ENCODE results near the gene STX18. TPM values are rescaled to one million over a fixed set of nuclear protein-coding genes. Genes with fewer than 3 reads are reported as not detected.
"Not testable (repeated sequence)": the region's sequence is repeated elsewhere in the genome, so short reads cannot be mapped to it uniquely, and the experiment has no call there.

The STX18 gene
- total and polyA plus RNA-seq, 2 donors, result 13.2 to 37.9 TPM

DNA sequence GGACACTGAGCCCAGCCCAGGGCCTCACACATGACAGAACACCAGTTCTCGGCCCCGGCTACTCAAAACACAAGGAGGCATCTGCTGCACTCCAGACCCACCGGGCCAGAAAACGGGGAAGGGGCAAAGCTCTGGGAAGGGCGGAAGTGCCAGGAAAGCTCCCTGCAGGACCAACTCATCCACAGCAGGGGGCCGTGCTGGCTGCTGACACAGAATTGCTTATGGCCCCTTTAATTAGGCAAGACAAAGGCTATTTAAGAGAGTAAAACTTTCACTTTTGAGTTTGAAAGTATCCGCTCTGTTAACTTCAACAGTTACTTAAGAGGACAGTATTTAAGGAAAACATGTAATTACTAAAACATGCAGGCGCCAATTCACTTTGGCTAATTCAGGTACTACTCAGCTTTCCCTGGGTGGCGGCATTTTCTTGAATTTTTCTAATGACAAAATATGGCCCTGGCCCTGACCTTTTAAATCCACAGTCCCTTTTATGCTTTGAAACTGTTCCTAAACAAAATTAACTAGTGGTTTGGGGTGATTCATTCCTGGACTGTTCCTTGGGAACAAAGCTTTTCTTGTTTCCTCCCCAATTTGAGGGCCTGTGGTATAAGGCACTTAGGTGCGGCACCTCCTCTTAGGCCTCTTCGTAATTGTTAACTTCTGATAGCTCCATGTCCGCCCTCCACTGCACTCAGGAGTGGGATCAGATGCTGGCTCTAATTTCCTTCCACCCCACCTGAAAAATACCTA is 114.6 kb downstream of the STX18 start:
- WGBS, result 88% methylated on average over 12 of the region's 12 CpGs
- no peak overlapping the region for H3K27ac ChIP-seq (ENCODE audit: low read depth)
- no peaks in the 10 kb centered on the region for H3K4me1 ChIP-seq (ENCODE audit: insufficient read depth)
- DNase-seq (ENCODE audit: extremely low spot score), result no peak
- no peaks in the 10 kb centered on the region for H3K36me3 ChIP-seq (ENCODE audit: insufficient read depth)
- H3K4me3 ChIP-seq (ENCODE audit: low read depth, low read length), result no peak overlapping the region

DNA sequence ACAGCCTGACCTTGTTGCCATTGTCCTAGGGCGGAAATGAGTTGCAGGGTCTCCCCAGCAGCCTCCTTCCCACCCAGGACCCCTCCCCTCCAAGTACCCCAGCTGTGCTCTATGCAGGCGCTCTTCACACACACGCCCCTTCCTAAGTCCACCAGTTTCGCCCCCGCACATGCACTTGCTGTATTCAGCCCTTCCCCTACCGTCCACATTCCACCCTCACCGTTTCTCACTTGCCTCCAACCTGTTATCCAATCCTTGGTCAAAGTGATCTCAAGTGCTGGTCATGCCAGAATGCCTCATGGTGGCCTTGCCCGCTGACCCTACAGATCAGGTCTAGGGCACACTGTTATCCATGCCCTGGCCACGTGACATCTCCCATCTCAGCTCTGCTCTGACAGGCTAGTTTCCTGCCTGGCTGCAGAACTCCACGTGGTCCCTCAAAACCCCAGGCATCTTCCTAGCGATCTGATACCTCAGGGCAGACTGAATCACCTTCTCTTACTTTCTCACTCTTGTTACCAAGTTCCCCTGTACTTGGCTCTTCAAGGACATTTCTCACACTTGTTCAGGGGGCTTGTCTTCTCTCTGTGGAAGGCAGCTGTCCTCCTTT is 115.2 kb downstream of the STX18 start:
- H3K4me3 ChIP-seq (ENCODE audit: low read depth, low read length), result no peak overlapping the region
- WGBS, result 85% methylated on average over 11 of the region's 11 CpGs
- no peaks in the 10 kb centered on the region for H3K4me1 ChIP-seq (ENCODE audit: insufficient read depth)
- H3K36me3 ChIP-seq (ENCODE audit: insufficient read depth), result peaks cover 2% of the 10 kb centered on the region
- H3K27ac ChIP-seq (ENCODE audit: low read depth), result no peak overlapping the region
- no peak for DNase-seq (ENCODE audit: extremely low spot score)

DNA sequence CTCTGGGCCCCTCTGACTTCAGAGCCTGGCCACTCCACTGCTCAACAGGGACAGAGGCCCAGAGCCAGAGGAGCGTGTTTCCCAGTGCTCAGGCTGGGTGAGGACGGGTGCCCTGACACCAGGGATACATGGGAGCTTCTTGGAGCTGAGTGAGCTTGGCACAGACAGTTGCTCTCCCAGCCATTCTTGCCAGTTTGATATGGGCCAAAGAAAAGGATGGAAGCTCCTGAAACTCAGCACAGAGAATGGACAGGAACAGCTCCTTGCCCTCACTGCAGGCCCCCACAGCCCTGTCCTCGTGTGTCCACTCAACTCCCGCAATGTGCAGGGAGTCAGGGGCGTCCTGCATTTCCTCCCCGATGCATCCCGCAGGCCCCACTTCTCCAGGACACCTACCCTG is 116.2 kb downstream of the STX18 start:
- Histone ChIP-seq H3K4me1 (ENCODE audit: insufficient read depth) (no peaks in the 10 kb centered on the region), H3K4me3 (ENCODE audit: low read depth, low read length) (no peak overlapping the region), H3K36me3 (ENCODE audit: insufficient read depth) (peaks cover 4% of the 10 kb centered on the region), H3K27ac (ENCODE audit: low read depth) (no peak overlapping the region)
- no peak for DNase-seq (ENCODE audit: extremely low spot score)
- WGBS, result 87% methylated on average over 7 of the region's 7 CpGs

DNA sequence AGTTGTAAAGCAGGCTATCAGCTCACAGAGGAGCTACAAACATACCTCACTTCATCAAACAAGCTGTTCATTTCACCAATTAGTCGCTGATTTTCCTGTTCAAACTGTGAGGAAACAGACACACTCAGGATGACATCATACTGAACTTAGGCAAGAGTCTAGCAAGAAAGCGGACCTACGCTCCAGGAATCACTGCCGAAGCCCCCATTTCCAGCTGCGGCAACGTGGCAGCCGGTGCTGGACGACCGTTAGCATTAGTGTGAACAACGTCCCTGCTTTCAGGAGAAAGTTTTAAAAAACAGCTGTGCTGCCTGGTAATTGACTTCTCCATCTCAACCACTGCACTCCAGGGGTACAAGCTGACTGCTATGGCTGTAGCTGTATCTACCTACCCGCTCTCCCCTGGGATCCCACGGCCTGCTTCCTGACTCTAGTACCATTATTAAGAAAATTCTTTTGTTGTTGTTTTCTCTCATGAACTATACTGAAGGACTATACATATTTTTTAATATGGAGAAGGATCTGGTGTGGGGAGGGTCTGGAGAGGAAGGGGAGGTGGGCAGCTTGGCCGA is 116.6 kb downstream of the STX18 start:
- no peaks in the 10 kb centered on the region for H3K4me1 ChIP-seq (ENCODE audit: insufficient read depth)
- no peak overlapping the region for H3K4me3 ChIP-seq (ENCODE audit: low read depth, low read length)
- no peak for DNase-seq (ENCODE audit: extremely low spot score)
- WGBS, result 87% methylated on average over 13 of the region's 13 CpGs
- H3K36me3 ChIP-seq (ENCODE audit: insufficient read depth), result peaks cover 4% of the 10 kb centered on the region
- no peak overlapping the region for H3K27ac ChIP-seq (ENCODE audit: low read depth)

- WGBS, result 89% methylated on average over 8 of the region's 8 CpGs
- Histone ChIP-seq H3K27ac (ENCODE audit: low read depth) (no peak overlapping the region), H3K4me3 (ENCODE audit: low read depth, low read length) (no peak overlapping the region), H3K36me3 (ENCODE audit: insufficient read depth) (peaks cover 7% of the 10 kb centered on the region), H3K4me1 (ENCODE audit: insufficient read depth) (no peaks in the 10 kb centered on the region)
- DNase-seq (ENCODE audit: extremely low spot score), result no peak
These were observed 117.2 kb downstream of the STX18 start for GRCh38 chr4:4424499-4425115.

DNA sequence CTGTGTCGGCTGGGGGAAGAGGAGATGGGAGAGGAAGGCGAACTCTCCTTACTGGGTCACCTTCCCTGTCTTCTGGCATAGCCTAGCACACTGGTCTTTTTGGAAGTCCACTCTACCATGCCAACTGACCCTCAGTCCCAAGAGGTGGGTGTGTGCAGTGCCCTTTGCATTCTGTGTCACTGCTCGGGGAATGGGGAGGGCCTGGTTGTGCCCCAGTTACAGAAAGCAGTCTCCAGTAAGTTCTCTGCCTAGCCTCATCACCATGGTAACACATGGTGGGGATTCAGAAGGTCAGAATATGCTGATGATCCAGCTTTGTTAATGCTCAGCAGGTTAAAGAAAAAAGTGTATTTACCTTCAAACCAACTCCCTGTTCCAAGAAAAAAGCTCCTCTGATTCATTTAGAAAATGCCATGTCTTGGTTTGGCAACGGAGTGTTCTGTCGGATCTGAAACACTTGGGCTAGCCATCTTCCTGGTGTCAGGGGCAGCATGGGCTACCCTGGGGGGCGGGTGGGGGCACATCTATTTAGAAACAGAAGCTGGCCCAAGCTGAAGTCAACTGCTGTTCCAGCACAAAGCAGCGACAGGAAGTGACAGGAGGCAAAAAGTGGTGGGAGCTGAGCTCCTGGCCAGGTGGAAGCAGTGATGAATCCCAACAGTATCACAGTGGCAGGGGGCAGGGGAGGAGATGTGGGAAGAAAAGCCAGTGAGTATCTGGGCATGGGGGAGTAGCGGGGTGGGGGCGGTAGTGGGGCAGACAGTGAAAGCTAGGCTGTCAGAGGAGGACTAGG is 117.9 kb downstream of the STX18 start:
- WGBS, result 84% methylated on average over 9 of the region's 9 CpGs
- peaks cover 7% of the 10 kb centered on the region for H3K36me3 ChIP-seq (ENCODE audit: insufficient read depth)
- H3K4me3 ChIP-seq (ENCODE audit: low read depth, low read length), result no peak overlapping the region
- H3K4me1 ChIP-seq (ENCODE audit: insufficient read depth), result no peaks in the 10 kb centered on the region
- H3K27ac ChIP-seq (ENCODE audit: low read depth), result no peak overlapping the region
- DNase-seq (ENCODE audit: extremely low spot score), result no peak

DNA sequence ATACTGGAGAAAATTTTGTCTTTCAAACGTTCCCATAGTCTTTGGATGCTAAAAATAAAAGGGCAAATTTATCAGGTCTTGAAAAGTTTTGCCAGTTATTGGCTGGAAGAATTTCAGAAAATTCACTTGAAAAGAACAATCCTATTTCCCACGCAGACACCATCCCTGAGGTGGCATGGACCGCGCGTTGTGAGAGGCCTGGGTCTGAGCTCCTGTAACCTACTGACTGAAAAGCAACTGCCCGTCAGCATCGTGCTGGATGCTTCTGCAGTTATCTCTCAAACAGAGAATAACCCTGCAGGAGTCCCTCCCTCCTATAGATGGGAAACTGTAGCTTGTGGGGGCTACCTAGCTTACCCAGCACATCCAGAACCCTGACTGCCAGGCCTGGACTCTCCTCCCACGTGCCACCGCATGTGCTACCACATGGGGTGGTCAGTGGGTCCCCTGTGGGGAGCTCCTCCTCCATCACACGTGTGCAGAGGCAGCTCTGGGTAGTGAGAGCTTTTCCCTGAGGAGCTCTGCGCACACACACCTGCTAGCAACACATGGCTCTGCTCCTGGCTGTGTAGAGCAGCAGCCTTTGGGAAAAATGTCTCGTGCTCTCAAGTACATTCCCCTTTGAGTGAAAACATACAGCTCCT is 118.9 kb downstream of the STX18 start:
- DNase-seq (ENCODE audit: extremely low spot score), result no peak
- peaks cover 7% of the 10 kb centered on the region for H3K36me3 ChIP-seq (ENCODE audit: insufficient read depth)
- WGBS, result 82% methylated on average over 12 of the region's 12 CpGs
- no peaks in the 10 kb centered on the region for H3K4me1 ChIP-seq (ENCODE audit: insufficient read depth)
- H3K4me3 ChIP-seq (ENCODE audit: low read depth, low read length), result no peak overlapping the region
- H3K27ac ChIP-seq (ENCODE audit: low read depth), result no peak overlapping the region

DNA sequence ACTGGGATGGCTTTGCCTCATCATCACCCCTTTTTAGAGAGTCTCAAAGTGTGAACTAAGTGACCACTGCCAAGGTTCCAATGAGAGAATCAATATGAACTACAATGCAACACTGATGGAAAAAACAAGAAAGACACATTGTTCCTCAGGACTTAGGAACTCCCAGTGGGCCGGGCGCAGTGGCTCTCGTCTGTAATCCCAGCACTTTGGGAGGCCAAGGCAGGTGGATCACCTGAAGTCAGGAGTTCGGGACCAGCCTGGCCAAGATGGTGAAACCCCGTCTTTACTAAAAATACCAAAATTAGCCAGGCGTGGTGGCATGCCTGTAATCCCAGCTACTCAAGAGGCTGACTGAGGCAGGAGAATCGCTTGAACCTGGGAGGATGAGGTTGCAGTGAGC is 119.7 kb downstream of the STX18 start:
- DNase-seq (ENCODE audit: extremely low spot score); H3K4me1 ChIP-seq (ENCODE audit: insufficient read depth); H3K4me3 ChIP-seq (ENCODE audit: low read depth, low read length); H3K36me3 ChIP-seq (ENCODE audit: insufficient read depth); H3K27ac ChIP-seq (ENCODE audit: low read depth): not testable (repeated sequence)
- 93% methylated on average over 7 of the region's 7 CpGs for WGBS

DNA sequence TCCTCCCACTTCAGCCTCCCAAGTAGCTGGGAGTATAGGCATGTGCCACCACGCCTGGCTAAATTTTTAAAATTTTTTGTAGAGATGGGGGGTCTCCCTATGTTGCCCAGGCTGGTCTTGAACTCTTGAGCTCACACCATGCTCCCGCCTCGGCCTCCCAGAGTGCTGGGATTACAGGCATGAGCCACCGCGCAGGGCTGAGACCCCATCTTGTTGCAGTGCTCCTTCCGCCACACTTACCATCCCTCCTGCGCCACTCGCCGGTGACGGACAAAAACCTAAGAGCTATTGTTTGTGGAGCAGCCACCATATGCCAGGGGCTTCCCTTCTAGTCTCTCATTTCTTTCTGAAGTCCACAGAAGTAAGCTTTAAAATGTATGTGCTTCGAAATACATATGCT is 120.5 kb downstream of the STX18 start:
- Histone ChIP-seq H3K27ac (ENCODE audit: low read depth) (no peak overlapping the region), H3K36me3 (ENCODE audit: insufficient read depth) (peaks cover 7% of the 10 kb centered on the region), H3K4me3 (ENCODE audit: low read depth, low read length) (no peak overlapping the region), H3K4me1 (ENCODE audit: insufficient read depth) (no peaks in the 10 kb centered on the region)
- DNase-seq (ENCODE audit: extremely low spot score), result no peak
- WGBS, result 95% methylated on average over 11 of the region's 11 CpGs

DNA sequence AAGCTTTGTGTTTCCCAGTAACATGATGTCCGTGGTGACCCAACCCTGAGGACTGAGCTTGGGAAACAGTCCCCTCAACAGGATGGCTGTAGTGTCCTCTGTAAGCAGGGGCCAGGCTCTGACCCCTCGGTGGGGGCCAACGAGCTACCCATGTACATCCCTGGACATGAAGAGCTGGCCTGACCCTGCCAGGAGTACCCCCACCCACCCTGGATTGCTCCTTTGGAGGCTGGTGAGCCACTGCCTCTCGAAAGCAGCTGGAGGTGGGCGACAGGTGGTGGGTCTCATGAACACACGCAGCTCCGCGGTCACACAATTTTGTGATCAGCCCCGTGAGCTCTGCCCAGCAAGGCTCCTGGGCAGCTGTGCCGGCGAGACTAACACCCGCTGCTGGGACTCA is 121.4 kb downstream of the STX18 start:
- peaks cover 7% of the 10 kb centered on the region for H3K36me3 ChIP-seq (ENCODE audit: insufficient read depth)
- no peak for DNase-seq (ENCODE audit: extremely low spot score)
- 96% methylated on average over 12 of the region's 12 CpGs for WGBS

GRCh38 chr4:4419896-4420295 is 122.0 kb downstream of the STX18 start:
- no peak for DNase-seq (ENCODE audit: extremely low spot score)
- Histone ChIP-seq H3K4me1 (ENCODE audit: insufficient read depth) (no peaks in the 10 kb centered on the region), H3K27ac (ENCODE audit: low read depth) (no peak overlapping the region), H3K36me3 (ENCODE audit: insufficient read depth) (peaks cover 7% of the 10 kb centered on the region), H3K4me3 (ENCODE audit: low read depth, low read length) (no peak overlapping the region)
- 95% methylated on average over 12 of the region's 12 CpGs for WGBS

More for the DNA sequence above, 121.4 kb downstream of the STX18 start:
- Histone ChIP-seq H3K27ac (ENCODE audit: low read depth) (no peak overlapping the region), H3K4me3 (ENCODE audit: low read depth, low read length) (no peak overlapping the region), H3K4me1 (ENCODE audit: insufficient read depth) (no peaks in the 10 kb centered on the region)

DNA sequence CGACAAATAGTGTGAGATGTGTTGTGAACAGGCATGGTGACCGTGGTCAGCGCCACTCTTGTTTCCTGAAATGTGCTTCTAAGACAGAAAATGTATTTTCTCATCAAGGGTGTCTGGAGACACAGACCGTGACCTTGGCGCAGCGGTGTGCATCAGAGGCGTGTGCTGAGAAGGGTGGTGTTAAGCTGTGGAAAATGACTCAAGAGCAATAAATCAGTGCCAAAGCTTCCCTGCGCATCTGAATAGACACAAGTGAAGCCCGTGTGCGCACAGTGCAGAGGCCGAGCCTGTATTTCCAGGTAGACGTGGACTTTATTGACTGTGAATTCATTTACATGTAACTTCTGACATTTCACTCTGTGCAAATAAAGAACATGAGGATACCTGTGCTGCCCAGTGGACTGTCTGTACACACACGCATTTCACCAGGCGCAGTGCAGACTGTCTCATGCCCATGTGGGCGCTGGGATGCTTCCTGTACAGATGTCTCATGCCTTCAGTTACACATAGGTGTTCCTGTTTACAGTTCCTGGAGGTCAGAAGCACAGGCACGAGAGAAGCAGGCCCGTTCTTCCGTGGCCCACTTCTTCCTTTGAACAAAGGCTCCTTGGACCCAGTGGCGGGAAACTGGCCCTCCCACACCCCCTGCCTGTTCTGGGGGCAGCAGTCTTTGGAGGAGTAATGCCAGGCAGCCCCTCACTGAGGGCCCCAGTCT is 123.0 kb downstream of the STX18 start:
- Histone ChIP-seq H3K36me3 (ENCODE audit: insufficient read depth) (peaks cover 7% of the 10 kb centered on the region), H3K4me3 (ENCODE audit: low read depth, low read length) (no peak overlapping the region), H3K4me1 (ENCODE audit: insufficient read depth) (no peaks in the 10 kb centered on the region), H3K27ac (ENCODE audit: low read depth) (no peak overlapping the region)
- WGBS, result 80% methylated on average over 19 of the region's 19 CpGs
- no peak for DNase-seq (ENCODE audit: extremely low spot score)

Data from urinary bladder (tissue), 4 donors.